Adrenal gland (tissue), 19 donors: ENCODE measurements around the gene MID1IP1. TPM values are rescaled to one million over a fixed set of nuclear protein-coding genes. Genes with fewer than 3 reads are reported as not detected.
A peak's percentile ranks its signal among the peaks of the same experiment; 100 is the strongest.

ENCODE experiments used
- DNase-seq, 7 donors: peaks; one replicate each; pipeline ENCODE4 v3.0.0-alpha.2; 2019 to 2020
- H3K27ac ChIP-seq, 5 donors: fragments of 200-600 bp; sonication (generic) in 4 of 5; 1 replicate in 3 of 5; 2 replicates in 2 of 5; pipeline versions ENCODE4 v1.5.1 to v1.8.0; 2016 to 2020; ENCODE audit warnings: mild to moderate bottlenecking in 1 of 5
- H3K27me3 ChIP-seq: fragments of 200-600 bp; 2 replicates; pipeline ENCODE4 v1.8.0; 2021
- H3K36me3 ChIP-seq, 2 donors: fragments of 200-600 bp; replicated peaks in 1 of 2; 1 replicate in 1 of 2; 2 replicates in 1 of 2; pipeline versions ENCODE4 v1.5.1 to v1.8.0; 2018 to 2022
- H3K4me1 ChIP-seq, 2 donors: fragments of 200-600 bp; replicated peaks in 1 of 2; 1 replicate in 1 of 2; 2 replicates in 1 of 2; pipeline versions ENCODE4 v1.5.1 to v1.8.0; 2018 to 2021
- H3K4me3 ChIP-seq, 4 donors: fragments of 200-600 bp; sonication (generic) in 3 of 4; one replicate each; pipeline ENCODE4 v1.5.1; 2016 to 2018
- H3K9me3 ChIP-seq, 3 donors: fragments of 200-600 bp; sonication (generic) in 1 of 3; replicated peaks in 1 of 3; 1 replicate in 2 of 3; 2 replicates in 1 of 3; pipeline versions ENCODE4 v1.5.1 to v1.8.0; 2016 to 2021
- POLR2A ChIP-seq, 2 donors: fragments of 450-650 bp; IDR thresholded peaks; one replicate each; pipeline ENCODE4 v1.6.1; 2017; ENCODE audit warnings: antibody characterized with exemption in 2 of 2, mild to moderate bottlenecking in 2 of 2, moderate library complexity in 1 of 2
- WGBS, 4 donors: extraction: QIAGEN DNeasy Blood & Tissue Kit in 2 of 4; methylation state at CpG; one replicate each; pipeline versions ENCODE4 v1.1.5 to v1.1.7; 2013 to 2017; 5-methylcytosine and 5-hydroxymethylcytosine counted together
- intact Hi-C, 2 donors: fragments of 100-400 bp; cut with DNase I; formaldehyde crosslinking; loops; one replicate each; pipeline versions ENCODE4 v1.14.1 to v1.15.0; 2022 to 2023
- long read RNA-seq, 10 donors: library from polyadenylated mRNA in 3 of 10; unstranded in 2 of 10; stranded (forward) in 1 of 10; transcript quantifications; one replicate each; pipeline ENCODE4 v2.0.0 and lab custom pipeline, GENCODE V29; 2021 to 2026
- polyA plus RNA-seq, 3 donors: library from polyadenylated mRNA; stranded (reverse); fragments of 200-250 nt in 2 of 3; fragments of 350-450 nt in 1 of 3; fragmentation: Illumina TruSeq in 1 of 3; extraction: RNeasy Lipid Tissue Mini Kit (QIAGEN cat#74804) in 1 of 3; gene quantifications; one replicate each; pipeline ENCODE4 v1.2.3, GENCODE V29; 2013 to 2014
- total RNA-seq, 9 donors: library from RNA; depleted of rRNA in 4 of 9; stranded (reverse); fragments of >200 nt in 4 of 9; fragments of 120-200 nt in 1 of 9; fragmentation: NEBNext Ultra II Directional in 1 of 9; extraction: Animal tissue kit (Norgen Biotek cat#: 25700) in 1 of 9; gene quantifications; one replicate each; pipeline versions ENCODE4 v1.1.0 to v1.2.4, GENCODE V29; 2013 to 2023
- TF ChIP-seq, protein P1 (sequence below), 6 experiments: fragments of 450-650 bp in 4 of 6; fragments of 200-600 bp in 2 of 6; sonication (generic) in 1 of 6; IDR thresholded peaks; 1 replicate in 5 of 6; 2 replicates in 1 of 6; pipeline versions ENCODE4 v1.5.1 to v1.8.0; 2016 to 2021; ENCODE audit warnings: antibody characterized with exemption in 6 of 6, mild to moderate bottlenecking in 2 of 6, moderate library complexity in 1 of 6
- donor health status: healthy with polysubstance abuse.
- donor health status: Bipolar disorder and iron deficiency.
- donor health status: DM: yes; HTN: yes; CAD: no.
- donor health status: DM: no; HTN: no; CAD: no.
- donor health status: DM: no; HTN: no; CAD: no.
- donor health status: DM: yes; HTN: yes; CAD: no.

Gene MID1IP1, protein sequence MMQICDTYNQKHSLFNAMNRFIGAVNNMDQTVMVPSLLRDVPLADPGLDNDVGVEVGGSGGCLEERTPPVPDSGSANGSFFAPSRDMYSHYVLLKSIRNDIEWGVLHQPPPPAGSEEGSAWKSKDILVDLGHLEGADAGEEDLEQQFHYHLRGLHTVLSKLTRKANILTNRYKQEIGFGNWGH
- total RNA-seq (100 to 1,000 TPM in 1 of 9 donors, 10 to 100 TPM in 8; 41.8 to 106 (median 53.5) TPM), polyA plus RNA-seq (10 to 100 TPM; 16.8 to 24.3 (median 21.6) TPM)
- long read RNA-seq, donor 1, transcript MID1IP1-201 (2 exons, 2,536 nt) = major isoform, 14 of 16 reads
- long read RNA-seq, donor 1, partial matches to known transcripts = 0 of 16 reads
- long read RNA-seq, donor 1, other reads (novel, unspliced or antisense) = 0 of 16 reads
- long read RNA-seq, donor 2, transcript MID1IP1-201 (2 exons, 2,536 nt) = major isoform, 17 of 25 reads
- long read RNA-seq, donor 2, partial matches to known transcripts = 7 of 25 reads
- long read RNA-seq, donor 2, other reads (novel, unspliced or antisense) = 0 of 25 reads
- long read RNA-seq, donor 3, transcript MID1IP1-201 (2 exons, 2,536 nt) = major isoform, 9 of 9 reads
- long read RNA-seq, donor 3, partial matches to known transcripts = 0 of 9 reads
- long read RNA-seq, donor 3, other reads (novel, unspliced or antisense) = 0 of 9 reads
- long read RNA-seq, donor 4 = 0 reads
- long read RNA-seq, donor 5, transcript MID1IP1-201 (2 exons, 2,536 nt) = major isoform, 50 of 61 reads
- long read RNA-seq, donor 5, partial matches to known transcripts = 9 of 61 reads
- long read RNA-seq, donor 5, other reads (novel, unspliced or antisense) = 0 of 61 reads
- long read RNA-seq, donor 6, partial matches to known transcripts = 0 of 1 reads
- long read RNA-seq, donor 6, other reads (novel, unspliced or antisense) = 0 of 1 reads
- long read RNA-seq, donor 7, transcript MID1IP1-201 (2 exons, 2,536 nt) = major isoform, 5 of 5 reads
- long read RNA-seq, donor 7, partial matches to known transcripts = 0 of 5 reads
- long read RNA-seq, donor 7, other reads (novel, unspliced or antisense) = 0 of 5 reads
- long read RNA-seq, donor 8, transcript MID1IP1-201 (2 exons, 2,536 nt) = major isoform, 9 of 11 reads
- long read RNA-seq, donor 8, partial matches to known transcripts = 0 of 11 reads
- long read RNA-seq, donor 8, other reads (novel, unspliced or antisense) = 0 of 11 reads
- long read RNA-seq, donor 9, transcript MID1IP1-201 (2 exons, 2,536 nt) = major isoform, 11 of 11 reads
- long read RNA-seq, donor 9, partial matches to known transcripts = 0 of 11 reads
- long read RNA-seq, donor 9, other reads (novel, unspliced or antisense) = 0 of 11 reads
- long read RNA-seq, donor 10, transcript MID1IP1-201 (2 exons, 2,536 nt) = major isoform, 10 of 10 reads
- long read RNA-seq, donor 10, partial matches to known transcripts = 0 of 10 reads
- long read RNA-seq, donor 10, other reads (novel, unspliced or antisense) = 0 of 10 reads

DNA sequence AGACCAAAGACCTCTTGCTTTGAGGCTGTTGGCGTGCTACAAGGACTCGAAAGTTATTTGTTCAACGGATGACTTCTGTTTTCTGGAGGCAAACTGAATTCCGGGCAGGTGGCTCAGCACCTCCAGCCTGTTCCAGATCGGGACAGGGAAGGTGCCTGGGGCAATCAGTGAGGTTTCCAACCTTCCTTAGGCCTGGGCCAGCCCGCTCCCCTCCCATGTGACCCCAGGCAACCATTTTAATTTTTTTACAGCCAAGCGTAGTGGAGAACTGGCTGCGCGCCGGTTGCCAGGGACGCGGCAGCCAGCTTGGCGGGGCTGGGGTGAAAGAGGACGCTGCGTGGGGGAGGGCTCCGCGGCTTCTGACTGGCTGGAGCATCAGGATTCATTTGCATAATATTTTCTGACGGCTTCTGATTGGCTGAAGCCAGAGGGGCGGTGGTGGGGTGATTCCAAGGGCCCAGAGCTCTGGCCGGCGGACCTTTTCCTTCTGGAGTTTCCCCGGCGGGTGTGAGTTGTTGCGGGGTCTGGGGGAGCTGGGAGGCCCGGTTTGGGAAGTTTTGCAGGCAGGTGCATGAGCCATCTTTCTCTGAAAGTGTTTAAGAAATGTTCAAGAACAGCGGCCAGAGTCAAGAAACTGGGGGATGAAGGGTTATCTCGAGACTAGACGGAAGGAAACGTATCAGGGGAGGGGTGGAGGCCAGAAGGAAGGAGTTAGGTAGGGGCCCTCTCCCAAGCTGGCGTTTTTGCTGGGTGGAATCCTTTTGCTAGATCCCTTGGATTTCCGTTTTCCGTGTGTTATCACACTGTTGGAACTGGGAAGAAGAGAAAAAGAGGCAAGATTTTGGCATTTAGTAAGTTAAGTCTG, at the start of gene MID1IP1:
Gene MID1IP1, plus strand, starts transcription at position 479 of the 865 bp plus-strand sequence. CDS start 3,488 bp downstream, outside the sequence.
- DNase-seq = peak; percentile 89 to 97 (median 94)
- Histone ChIP-seq H3K36me3 (no peaks in the 10 kb centered on the region), H3K9me3 (no peaks in the 10 kb centered on the region), H3K4me1 (peaks cover 0 to 12% of the 10 kb centered on the region in 2 donors), H3K27ac (peak within 1 kb of the TSS; percentile 64 to 90 (median 81)), H3K27me3 (peaks cover 4% of the 10 kb centered on the region), H3K4me3 (peak within 1 kb of the TSS in 3 of 4 donors; percentile 14 to 67 (median 40))
- intact Hi-C loops = no loop called here
- peak; percentile 53 to 80 for TF ChIP-seq POLR2A (IDR thresholded peaks at IDR 0.05)
- TF ChIP-seq, protein P1, sequence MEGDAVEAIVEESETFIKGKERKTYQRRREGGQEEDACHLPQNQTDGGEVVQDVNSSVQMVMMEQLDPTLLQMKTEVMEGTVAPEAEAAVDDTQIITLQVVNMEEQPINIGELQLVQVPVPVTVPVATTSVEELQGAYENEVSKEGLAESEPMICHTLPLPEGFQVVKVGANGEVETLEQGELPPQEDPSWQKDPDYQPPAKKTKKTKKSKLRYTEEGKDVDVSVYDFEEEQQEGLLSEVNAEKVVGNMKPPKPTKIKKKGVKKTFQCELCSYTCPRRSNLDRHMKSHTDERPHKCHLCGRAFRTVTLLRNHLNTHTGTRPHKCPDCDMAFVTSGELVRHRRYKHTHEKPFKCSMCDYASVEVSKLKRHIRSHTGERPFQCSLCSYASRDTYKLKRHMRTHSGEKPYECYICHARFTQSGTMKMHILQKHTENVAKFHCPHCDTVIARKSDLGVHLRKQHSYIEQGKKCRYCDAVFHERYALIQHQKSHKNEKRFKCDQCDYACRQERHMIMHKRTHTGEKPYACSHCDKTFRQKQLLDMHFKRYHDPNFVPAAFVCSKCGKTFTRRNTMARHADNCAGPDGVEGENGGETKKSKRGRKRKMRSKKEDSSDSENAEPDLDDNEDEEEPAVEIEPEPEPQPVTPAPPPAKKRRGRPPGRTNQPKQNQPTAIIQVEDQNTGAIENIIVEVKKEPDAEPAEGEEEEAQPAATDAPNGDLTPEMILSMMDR (IDR thresholded peaks at IDR 0.05) = no peak
- WGBS, 4 donors = 4 to 30% (median 16%) methylated on average over 12 to 32 of the region's 32 CpGs

DNA sequence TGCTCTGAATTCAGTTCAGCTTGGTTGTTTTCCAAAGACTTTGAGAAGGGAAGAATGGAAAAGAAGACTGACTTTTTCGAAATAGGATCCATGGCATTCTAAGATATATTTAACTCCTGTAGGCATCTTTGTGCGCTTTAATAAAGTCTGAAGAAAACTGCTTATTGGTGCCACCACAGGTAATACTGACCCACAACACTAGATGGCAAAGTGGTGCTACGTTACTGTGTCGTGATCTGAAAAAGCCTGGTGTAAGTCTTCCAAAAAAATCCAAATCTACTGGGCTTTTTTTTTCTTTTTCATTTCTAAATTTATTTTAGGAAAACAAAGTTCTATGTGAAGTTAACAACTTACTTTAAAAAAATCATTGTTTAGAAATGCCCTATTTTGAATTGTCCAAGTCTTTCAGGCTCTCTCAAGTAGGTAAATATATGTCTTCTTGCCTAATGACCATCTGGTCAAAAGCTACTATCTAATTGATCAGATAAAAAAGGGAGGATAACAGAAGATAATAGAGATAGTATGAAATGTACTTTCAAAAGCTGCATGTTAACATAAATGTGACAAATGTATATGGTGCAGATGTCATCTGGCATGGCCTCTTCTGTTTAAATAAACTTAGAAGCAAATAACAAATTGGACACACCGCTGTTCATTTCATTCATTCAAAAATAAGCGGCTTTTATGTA, 47.0 kb upstream of the MID1IP1 start:
- H3K27ac ChIP-seq = no peak overlapping the region
- H3K27me3 ChIP-seq = peaks cover 6% of the 10 kb centered on the region
- TF ChIP-seq, protein P1 (IDR thresholded peaks at IDR 0.05) = peak; percentile 47 to 74 (median 66)
- TF ChIP-seq POLR2A (IDR thresholded peaks at IDR 0.05) = no peak
- H3K4me3 ChIP-seq = no peak overlapping the region
- no peaks in the 10 kb centered on the region for H3K4me1 ChIP-seq
- no peaks in the 10 kb centered on the region for H3K36me3 ChIP-seq
- peak in 6 of 7 donors; percentile 9 to 60 (median 27) for DNase-seq
- 25 to 34% (median 28%) methylated on average over 6 of the region's 6 CpGs for WGBS, 4 donors
- intact Hi-C loops = loop anchor here in 1 of 2 donors (10.0 kb wide), 1 partner anchor 401 kb away; no protein-coding TSS in a partner anchor
- H3K9me3 ChIP-seq = no peaks in the 10 kb centered on the region
